Glomerular visceral epithelial cell (primary cell): ENCODE measurements around the gene BCAR3.
"Not testable (repeated sequence)": the region's sequence is repeated elsewhere in the genome, so short reads cannot be mapped to it uniquely, and the experiment has no call there.

Experiments used
- DNase-seq: peaks from one replicate; pipeline ENCODE4 v3.0.0-alpha.2; 2016; ENCODE audit errors: extremely low spot score

The BCAR3 gene

DNA sequence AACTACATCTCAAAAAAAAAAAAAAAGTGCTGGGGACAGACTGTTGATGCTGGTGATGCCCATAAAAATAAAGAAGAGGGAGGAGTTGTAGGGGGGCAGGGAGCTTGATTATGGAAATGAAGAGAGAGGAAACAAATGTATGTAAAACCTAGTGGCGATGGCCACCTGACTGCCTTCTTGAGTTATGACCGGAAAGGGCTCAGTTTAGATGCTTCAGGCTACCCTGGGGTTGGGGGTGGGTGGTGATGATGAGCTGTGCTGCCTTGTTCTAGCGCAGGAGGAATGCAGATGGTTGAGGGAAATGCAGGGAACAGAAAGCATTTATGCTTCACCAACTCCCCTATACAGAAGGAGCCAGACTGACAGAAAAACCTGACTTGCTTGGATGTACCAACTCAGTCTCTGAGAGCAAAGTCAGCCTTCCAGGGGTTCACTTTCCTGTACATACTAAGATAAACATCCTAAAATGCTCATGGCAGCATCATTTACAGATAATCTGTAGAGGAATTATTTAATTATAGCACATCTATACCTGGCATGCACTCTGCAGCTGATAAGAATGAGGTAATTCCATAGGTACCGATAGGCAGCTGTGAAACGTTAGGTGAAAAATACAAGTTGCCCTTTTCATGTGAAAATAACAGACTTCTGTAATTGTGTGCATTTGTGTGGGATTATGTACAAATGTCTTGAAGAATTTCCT, 8.0 kb upstream of the BCAR3 start:
- no peak for DNase-seq

DNA sequence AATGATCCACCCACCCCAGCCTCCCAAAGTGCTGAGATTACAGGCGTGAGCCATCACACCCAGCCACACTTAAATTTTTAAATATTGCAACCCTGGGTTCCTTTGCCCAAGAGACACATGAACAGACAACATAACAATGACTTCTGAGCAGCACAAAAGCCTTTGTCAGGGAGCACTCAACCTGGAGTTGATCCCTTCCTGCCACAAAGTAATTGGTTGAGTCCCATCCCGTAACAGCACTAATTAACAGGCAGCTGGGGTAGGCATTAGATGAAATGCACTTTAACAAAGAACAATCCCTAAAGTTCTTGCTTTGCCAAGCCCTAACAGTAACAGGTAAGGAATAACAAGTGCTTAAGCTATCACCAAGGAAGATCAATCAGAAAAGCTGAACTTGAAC, 5.9 kb upstream of the BCAR3 start:
- DNase-seq = no peak

DNA sequence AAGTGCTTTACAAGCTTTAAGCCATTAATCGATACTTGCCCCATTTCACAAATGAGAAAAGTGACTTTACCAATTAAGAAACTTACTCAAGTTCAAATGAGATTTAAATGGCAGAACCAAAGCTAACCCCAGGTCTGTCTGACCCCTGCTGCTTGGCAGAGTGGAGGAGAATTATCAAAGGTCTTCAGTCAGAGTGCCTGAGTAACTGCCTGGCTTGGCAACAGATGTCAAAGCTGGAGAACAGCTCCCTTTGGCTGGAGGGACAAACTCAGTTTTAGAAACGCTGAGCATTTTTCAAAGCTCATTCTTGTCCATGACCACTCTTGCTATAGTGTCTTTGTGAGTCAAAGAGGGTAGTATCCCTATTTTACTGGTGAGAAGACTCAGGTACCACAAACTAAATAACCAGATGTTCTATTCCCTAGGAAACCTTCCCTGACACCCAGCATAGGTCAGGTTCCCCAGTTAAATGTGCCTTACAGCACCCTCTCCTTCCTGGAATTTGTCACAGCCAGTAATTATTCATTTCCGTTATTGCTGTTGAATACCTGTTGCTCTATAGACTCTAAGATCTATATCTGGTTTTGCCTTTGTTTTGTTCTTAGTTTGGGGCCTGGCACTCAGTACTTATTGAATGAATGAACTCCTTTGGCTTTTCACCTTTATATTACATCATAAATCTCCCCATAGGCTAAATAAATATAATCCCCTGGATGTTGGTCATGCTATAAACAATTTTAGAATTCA, 5.0 kb upstream of the BCAR3 start:
- no peak for DNase-seq

DNA sequence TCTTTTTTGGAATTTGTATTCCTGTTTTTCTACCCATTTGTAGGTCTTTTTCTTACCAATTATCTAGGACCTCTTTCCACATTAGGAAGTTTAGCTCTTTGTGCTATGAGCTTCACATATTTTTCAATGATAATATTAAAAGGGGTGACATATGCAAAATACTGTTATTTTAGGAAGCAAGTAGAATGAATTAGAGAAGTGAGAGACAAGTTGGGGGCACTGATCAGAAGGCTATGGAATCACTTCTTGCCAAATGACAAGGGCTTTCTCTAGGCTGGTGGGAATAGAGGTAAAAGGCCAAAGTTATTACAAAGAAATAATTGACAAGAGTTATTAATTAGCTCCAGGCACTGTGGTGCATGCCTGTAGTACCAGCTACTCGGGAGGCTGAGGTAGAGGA, 4.3 kb upstream of the BCAR3 start:
- DNase-seq = no peak

DNA sequence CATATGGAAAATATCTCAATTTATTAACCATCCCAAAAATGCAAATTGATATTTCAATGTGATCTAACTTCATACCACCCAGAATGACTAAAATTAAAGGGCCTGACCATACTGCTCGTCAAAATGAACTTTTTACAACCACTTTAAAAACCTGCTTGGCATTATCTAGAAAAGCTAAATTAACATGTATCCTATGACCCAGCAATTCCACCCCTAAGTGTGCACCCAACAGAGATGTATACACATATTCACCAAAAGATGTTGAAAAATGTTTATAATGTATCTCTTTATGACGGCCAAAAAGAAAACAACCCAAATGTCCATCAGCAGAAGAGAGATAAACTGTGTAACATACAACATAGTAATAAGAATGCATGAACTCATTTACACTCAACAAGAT, 1.6 kb upstream of the BCAR3 start:
- no peak for DNase-seq

DNA sequence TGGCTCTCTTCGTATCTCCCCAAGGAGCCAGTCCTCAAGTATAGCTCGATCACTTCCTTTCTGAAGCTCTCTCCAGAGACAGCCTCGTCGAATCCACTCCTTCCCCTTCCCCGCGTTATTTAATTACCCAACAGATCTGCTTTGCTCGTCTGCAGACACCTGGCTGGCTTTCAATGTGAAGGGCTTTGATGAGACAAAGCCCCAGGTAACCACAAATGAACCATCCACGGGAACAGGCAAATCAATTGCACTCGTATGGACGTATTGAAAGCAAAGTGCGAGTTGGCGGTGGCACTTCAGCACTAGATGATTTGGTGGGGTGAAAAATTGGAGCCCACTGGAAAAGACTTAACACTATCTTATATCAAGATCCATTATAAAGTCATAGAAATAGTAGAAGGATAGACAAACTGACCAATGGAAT, 364 bp upstream of the BCAR3 start:
- DNase-seq = no peak

DNA sequence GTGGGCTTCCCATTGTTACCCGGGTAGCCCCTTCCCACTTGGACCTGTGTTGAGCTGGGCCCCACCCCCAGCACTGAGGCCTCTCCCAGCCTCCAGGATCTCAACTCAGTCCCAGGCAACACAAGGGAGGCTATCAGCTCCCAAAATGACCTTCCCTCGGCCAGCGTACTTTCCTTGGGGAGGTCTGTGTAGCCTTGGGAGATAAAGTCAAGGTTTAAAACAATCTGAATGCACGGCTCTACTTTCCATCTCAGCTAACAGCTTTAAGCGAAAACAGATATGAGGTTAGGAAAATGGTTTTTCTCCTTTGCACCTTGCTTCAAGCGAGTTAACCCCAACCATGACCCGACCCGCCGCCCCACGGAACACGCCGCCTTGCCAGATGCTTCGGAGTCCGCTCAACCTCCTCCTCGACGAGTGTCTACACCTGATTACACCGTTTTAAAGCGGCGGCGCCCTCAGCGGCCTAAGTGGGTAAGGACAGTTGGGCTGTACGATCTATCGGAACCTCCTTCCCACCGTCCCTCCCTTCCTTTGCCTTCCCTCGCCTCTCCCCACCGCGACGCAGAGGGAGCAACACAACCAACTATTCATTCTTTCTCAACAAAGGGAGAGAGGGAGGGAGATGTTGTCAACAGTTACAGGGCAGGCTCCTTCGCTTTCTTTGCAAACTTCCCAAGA, 1.1 kb downstream of the BCAR3 start:
- peak; percentile 88 for DNase-seq

DNA sequence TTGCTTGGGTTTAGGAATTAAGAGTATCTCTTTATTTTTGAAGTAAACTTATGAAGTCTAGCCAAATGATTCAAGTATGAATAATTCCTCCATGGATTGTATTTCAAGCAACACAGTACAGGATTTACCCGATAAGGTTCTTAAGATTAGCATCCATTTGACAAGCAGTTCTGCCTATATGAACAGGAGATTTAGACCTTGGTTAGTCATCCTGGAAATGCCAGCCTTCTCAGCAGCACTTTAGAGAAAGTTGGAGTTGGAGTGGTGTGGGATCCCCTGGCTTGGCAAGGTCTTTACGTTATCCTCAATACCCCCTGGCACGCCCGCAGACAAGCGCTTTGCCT, 1.6 kb downstream of the BCAR3 start:
- peak; percentile 53 for DNase-seq

DNA sequence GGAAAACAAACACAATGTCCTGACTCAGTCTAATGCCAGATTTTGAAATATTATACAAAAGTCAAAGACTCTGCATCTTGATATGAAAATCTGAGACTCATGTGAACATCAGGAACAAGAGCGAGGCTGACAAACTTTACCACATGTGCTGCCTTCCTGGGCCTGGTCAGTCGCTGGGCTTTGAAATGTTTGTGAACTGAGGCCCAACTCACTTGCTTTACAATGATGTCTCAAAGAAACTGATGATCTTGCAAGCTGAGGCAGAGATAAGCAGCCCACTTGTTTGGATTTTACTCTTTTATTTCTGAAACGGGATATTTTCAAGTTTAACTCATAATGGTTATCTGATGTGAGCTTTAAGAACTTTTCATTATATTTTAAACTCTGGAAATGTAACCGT, 2.1 kb downstream of the BCAR3 start:
- no peak for DNase-seq

DNA sequence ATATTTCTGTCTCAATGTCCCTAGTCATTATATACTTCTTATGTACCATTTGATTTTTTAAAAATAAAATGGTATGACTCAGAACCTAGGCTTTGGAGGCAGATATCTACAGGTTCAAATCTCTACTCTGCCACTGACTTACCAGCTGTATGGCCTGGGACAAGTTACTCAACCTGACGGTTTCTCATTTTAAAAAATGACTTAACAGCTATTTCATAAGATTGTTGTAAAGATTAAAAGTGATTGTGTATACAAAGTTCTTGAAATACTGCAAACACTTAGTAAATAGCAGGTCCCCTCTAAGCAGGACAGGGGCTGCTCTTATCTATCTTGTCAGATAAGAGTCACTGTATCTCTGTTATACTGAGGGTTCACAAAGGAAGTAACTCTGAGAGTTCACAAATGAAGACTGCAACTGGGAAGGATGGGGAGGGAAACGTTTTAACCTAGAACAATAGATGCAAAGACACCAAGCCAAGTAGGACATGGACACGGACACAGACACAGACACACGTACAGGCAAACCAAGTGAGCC, 2.6 kb downstream of the BCAR3 start:
- DNase-seq = no peak

DNA sequence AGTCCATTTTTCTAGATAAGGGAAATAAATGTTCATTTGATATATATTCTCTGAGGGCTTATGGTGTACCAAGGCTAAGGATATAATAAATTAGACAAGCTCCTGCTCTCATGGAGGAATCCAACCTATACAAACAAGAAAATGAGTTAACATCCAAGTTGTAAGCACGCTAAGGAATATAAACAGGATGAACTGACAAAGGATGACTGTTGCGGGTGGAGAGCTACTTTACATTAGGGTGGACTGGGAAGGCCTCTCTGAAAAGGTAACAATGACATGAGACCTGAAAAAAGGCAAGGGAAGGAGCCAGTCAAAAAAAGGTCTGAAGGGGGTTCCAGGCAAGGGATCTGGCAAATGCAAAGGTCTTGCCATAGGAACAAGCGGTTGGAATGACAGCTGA, 3.1 kb downstream of the BCAR3 start:
- no peak for DNase-seq

DNA sequence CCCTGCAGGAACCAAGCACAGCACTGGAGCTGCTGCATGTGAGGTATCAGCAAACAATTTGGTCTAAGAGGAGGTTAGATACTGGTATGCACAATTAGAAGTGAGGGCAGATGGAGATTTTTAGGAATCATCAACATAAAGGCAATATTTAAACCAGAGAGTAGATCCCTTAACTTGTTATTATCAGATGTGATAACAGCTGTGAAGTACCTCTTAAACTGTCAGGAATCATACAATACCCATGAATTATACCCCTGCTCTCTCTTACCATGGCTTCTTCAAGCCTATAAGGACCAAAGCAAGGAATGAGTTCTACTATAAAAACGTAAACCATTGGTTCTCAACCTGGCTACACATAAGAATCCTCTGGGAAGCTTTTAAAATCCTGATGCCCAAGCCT, 3.9 kb downstream of the BCAR3 start:
- DNase-seq = no peak

DNA sequence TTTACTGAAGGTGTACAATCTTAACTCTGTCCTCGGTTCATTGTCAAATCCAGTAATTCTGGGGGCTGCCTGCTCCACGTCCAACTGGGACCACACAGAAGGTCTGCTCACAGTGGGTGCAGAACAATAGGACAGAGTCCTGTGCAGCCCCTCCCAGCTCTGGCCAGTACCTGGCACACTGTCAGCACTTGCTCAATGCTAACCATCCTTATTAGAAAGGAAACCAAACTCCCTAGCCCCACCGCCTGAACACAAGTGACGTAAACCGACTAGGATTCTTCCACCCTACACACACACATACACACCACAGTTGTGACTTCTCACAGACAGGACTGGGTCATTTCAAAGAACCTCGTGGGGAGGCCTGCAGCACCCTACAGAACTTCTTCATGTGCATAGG, 5.2 kb downstream of the BCAR3 start:
- no peak for DNase-seq

DNA sequence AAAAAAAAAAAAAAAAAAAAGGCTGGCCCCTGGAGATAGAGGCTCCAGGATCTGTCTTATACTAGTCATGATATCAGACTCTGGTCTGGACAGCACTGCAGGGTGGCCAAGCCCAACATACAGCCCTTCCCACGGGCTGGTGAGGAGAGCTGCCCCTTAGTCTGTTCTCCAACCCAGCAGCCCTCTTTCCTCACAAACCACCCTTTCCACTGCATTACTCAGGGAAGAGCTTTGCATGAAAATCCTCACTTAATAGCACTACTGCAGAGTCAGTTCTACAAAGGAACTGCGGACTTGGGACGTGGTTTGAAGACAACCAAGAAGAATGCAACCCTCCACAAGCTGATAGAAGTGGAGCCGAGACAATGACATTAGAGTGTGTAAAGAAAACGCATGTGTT, 5.7 kb downstream of the BCAR3 start:
- DNase-seq = no peak

DNA sequence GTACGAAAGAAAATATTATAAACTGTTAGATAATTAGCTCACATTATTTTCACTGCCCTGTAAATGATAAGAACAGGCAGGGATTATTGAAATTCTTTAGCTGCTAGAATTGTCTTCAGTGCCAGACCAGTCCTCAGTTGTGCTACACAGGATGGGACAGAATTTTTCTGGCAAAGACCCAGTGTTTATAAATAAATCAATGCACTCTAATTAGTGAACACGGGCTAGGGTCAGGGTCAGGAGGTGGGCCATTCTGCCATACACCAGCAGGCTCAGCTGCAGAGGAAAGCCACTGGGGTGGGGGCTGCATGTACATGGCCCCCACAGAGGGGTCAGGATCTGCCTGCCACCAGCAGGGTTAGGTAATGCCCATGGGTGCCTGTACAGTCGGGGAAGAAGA, 6.4 kb downstream of the BCAR3 start:
- no peak for DNase-seq

DNA sequence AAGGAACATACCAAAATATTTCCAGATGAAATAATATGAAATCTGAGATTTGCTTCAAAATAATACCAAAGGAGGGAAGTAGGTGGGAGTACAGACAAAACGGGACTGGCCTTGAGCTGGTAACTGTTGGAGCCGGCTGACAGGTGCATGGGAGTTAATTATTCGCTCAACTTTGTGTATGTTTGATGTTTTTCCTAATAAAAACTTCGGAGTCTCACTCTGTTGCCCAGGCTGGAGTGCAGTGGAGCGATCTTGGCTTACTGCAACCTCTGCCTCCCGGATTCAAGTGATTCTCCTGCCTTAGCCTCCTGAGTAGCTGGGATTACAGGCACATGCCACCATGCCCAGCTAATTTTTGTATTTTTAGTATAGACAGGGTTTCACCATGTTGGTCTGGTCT, 7.6 kb downstream of the BCAR3 start:
- DNase-seq = not testable (repeated sequence)

DNA sequence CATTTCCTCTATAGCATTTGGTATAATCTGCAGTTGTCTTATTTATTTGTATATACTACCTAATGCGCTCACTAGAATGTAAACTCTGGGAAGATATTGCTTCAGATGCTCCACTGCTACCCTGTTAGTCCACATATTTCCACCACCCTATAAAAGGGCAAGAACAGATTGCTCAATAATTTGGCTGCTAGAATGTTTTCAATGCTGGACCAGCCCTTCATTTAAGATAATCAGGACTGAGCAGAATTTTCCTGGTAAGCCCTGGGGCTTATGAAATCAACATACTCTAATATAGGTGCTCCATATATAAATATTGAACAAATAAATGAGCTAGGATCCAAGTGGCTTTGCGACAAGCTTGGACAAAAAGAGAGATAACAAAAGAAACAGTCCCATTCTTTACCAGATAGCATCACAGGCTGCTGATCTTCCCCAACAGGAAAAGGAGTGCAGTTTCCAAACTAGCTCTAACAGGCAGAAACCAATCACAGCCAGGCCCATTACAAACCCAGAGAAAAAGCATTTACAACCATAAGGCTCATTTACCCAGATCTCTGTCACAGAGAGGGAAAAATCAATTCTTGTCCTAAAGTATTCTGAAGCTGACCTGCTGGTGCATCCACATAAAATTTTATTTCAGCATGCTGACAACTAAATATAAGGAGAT, 8.3 kb downstream of the BCAR3 start:
- DNase-seq = no peak

DNA sequence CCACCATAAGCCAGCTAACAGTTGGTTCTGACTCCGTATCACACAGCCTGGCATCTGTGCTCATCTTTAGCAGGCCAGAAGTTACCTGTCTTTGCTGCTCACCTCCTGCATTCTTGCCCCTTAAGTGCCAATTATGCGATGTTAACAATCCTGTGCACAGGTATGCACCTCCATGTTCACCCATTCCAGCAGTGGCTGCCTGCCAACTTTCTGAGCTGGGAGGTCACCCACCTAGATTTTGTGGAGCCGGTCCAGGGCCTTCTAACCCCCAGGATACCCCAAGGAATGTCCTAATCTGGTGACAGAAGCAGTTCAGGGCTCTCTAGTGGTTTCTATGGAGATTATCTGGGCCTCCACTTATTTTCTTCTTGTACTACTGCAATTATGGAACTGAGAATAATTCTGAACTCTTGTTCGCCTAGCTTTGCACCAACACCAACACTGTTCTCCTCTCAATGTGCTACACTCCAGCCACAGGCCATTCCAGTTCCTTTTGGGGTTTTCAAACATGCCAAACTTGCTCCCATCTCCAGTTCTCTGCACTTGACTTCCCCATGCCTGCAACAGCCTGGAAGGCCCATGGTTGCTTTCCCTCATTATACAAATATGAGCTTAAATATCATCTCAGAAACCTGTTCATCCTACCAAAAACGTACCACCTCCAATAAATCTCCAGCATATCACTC, 9.0 kb downstream of the BCAR3 start:
- DNase-seq = no peak

DNA sequence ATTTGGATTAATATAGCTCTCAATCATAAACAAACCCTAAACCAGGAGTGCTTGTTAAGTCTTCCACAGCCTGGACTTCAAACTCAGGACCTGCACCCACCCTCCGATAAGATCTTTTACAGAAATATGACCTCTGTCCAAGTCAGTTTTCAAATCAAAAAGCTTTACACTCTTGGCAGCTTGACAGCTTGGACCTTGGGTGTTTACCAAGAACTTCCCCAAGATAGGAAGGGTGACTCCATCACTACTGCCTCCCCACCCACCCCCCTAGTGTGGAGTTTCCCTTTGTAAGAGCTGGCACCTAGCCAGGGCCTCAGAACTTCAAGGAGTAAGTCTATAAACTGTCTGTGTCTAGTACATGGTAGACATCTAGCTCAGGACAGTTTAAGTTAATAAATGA, 9.6 kb downstream of the BCAR3 start:
- DNase-seq = peak; percentile 95

DNA sequence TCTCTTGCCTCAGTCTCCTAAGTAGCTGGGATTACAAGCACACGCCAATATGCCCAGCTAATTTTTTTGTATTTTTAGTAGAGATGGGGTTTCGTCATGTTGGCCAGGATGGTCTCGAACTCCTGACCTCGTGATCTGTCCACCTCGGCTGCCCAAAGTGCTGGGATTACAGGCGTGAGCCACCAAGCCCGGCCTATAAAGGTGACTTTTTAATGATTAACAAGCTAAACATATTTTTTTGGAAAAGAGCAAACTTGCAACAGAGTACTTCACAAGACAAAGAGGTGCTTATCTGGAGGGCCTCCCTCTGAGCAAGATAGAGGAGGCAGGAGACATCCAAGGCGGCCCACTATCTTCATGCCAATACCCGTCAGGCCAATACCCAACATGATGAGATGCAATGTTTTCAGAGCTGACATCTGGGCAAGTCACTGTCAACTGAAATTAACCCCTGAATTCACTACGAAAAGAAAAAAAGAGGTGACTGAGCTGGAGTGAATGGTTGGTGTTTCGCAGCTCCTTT, 10.5 kb downstream of the BCAR3 start:
- no peak for DNase-seq

DNA sequence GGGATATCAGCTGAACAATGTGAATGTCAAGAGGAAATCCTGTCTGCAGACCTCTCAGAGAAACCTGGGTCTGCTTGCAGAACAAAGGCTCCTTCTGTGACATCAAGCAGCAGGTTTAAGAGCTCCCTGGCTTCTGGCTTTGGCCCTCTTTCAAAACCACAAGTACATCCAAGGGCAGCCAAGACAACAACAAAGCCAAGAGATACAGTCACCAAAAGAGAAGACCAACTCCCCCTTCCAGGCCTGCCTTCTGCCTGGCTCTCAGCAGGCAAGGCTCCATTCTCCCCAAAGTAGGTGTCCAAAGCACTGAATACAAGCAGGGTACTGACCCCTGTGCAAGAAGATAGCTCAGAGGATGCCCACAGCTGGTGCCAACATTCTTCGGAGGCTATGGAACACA, 11.5 kb downstream of the BCAR3 start:
- DNase-seq = peak; percentile 86

DNA sequence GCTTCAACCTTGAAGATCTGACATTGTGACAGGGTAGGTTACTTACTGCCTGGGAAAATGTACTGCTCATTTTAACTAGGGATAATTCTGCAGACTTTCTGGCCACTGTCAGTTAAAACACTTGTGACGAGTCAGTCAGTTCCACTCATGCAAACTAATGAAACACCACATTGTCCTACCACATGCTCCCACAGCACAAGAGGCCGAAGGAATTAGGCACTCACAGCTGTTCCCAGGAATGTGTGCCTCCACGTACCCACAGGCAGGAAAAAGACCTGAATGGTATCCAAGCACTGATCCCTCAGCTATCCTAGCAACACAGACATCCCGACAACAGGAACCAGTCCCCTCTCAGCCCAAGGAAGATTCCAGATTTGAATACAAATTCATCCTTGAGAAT, 12.3 kb downstream of the BCAR3 start:
- peak; percentile 75 for DNase-seq
